DMS 273 treated with DMSO at 0.1 percent for 48 hours (cell line): Measurements from ENCODE around the gene RIMS1.

Source experiments
- DNase-seq: peaks from one replicate; lab custom pipeline; 2025; lab: John Stamatoyannopoulos, UW

Gene RIMS1

DNA sequence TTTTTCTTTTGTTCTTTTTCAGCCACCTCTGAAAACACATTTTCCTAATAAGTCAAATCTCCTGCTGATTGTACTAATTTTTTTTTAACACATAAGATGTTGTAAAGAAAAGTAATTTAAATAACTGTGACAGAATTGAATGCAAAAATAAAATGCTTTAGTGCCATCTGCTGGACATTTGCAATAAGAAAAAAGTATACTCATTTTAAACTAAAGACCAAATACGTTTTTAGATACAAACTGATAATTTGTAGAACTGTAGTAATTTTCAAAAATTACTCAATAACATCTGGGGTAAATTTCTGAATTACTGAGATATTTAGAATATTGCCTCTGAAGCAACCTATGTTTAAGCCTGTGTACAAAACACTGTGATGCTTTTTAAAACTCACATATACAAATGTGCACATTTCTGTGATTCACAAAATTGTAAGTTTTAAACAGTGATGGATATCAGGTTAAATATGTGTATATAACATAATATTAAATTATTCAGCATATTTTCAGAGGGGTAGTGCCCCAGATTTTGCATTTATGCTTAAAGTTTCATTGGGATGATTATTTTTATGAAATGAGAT is 198.7 kb downstream of the RIMS1 start:
- no peak for DNase-seq

DNA sequence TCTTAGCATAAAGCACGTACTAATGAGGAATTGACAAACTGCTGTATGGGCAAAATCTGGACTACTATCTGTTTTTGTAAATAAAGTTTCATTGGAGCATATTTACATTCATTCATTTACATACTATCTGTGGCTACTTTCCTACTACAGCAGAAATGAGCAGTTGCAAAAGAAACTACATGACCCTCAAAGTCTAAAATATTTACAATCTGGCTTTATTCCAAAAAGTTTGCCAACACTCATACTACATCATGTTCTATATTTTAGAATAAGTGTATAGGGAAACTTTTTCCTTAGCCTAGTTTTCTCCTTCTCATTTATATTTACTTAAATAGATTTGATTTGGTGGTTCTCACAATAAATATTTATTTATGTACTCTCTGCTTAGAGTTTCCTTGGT is 208.2 kb downstream of the RIMS1 start:
- DNase-seq: no peak

DNA sequence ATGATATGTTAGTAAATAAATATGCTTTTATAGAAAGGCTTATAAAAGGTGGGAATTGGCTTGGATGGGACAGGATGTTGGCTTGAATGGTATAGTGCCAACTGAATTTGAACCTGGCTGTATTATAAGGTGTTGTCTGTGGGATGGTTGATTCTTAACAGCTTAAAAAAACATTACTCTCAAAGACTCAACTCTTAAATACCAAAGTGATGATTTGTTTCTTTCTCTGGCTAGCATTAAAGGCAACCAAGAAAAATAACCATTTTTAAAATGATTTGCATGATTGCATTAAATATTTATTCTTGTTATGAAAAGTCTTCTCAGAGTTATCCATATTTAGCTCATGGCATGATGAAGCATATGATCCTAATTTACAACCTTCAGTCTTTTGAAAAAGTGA is 216.2 kb downstream of the RIMS1 start:
- DNase-seq: no peak

DNA sequence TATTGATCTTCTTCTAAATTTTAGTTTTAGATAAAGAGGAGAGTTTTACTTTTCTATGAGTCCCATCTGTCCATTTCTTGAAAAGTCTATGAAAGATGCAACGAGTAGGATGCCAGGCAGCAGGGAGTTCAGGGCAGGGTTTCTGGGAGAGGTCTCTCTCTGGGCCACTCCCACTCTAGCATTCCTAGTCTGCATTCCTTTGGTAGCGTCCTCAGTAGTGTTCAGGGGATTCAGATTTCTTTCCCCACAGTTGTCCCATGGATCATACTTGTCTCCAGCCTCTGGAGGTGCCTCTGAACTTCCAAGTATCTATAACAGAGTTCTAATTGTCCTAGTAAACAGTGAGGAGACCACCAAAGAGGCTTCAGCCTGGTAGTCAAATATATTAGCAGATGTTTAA is 225.3 kb downstream of the RIMS1 start:
- DNase-seq: no peak

DNA sequence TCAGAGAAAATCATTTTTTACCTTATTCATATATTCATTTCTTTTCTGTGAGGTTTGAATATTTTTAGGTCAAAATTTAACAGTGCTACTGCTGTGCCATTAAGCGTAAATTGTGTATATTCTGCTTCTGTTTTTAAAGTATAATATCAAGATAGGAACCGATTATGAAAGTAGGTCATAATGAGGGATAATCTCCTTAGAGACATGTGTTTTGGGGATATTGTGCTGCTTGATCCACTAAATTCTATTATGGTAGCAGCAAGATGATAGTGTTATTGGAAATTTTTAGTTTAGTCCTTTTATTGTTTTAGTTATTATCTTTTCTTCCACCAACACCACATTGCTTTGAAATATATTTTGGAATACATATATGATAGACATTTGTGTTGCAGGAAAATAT is 244.0 kb downstream of the RIMS1 start:
- DNase-seq: no peak

DNA sequence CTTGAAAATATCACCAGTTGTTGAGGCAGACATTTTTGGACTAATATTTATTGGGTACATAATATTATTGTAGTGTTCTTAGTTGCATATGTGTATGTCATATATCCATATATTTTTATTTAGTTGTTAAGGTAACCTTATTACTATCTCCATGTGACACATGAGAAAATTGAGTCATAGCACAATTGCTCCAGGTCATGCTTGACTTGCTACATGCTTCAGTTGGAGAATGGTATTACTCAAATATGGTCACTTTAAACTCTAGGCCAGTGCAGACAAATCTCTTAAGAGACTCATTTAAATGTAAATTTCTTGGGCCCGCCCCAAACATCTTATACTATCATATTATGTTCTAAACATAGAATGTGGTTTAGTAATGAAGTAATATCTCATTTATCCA is 246.1 kb downstream of the RIMS1 start:
- no peak for DNase-seq

DNA sequence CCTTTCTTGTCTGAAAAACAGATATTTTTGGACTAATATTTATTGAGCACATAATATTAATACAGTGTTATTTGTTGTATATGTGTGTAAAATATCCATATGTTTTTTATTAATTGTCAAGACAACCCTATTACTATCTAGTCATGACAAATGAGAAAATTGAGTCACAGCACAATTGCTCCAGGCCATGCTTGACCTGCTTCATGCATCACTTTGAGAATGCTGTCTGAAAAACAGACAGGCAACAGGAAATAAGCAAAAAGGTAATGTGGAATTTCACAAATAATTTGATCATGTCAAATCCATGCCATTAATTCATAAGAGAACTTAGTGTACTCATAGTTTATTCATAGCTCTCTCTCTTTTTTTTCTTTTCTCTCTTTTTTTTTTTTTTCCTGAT is 246.5 kb downstream of the RIMS1 start:
- no peak for DNase-seq

DNA sequence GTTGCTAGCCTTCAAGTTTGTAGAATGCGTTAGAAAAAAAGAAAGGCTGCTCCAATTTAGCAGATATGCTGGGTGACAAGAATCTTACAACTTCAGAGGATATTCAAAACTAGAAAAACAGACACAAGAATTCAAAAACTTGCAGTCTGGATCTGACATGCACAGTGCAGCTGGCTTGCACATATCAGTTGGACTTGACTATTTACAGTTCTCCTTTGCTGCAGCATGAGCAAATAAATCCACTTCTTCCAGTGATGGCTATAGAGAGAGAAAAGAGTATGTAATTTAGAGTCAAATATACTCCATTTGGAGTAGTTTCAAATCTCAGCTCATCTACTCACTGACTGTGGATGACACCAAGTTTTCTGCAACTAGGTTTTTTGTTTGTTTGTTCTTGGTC is 247.0 kb downstream of the RIMS1 start:
- DNase-seq: no peak

DNA sequence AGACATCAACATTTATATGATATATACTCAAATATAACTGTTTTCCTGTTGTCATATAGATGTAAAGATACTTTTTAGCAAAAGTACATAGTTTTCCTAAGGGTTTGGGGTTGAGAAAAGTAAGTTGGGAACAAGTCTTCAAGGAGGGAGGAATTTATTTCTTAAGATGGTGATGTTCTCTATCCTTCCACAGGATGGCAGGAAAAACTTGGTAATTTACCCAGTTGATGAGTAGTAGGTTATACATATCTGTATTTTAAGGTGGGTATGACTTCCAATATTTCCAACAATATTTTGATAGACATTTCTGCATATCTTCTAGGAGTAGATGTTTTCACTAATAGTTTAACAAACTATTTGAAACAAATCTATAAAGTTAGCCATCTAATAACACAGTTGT is 254.4 kb downstream of the RIMS1 start:
- no peak for DNase-seq

DNA sequence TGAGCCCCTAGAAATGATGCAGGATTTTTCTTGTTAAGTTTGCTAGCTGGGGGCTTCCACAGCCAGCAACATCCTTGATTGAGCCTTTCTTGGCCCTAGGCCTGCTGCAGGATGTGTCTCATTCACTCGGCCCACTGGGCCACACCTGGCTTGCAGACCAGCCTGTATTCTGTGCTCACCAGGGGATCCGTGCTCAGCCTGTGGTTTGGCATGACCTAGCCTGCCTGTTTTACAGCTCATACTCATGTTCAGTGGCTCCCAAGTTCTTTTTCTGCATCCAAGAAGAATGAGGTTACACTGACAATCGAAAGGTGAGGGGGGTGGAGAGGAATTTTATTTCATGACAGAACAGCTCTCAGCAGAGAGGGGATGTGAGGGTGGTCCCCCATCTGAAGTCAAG is 263.4 kb downstream of the RIMS1 start:
- DNase-seq: no peak

DNA sequence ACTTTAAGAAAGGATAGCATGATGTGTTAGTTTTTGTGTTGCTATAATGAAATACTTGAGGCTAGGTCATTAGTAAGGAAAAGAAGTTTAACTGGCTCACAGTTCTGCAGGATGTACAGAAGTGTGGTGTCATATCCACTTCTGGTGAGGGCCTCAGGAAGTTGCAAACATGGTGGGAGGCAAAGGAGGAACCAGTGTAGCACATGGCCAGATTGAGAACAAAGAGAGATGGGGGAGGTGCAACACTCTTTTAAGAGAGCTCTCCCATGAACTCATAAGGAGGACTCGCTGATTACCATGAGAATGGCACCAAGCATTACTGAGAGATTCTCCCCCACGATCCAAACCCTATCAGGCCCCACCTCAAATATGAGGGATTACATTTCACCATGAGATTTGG is 265.4 kb downstream of the RIMS1 start:
- DNase-seq: no peak

DNA sequence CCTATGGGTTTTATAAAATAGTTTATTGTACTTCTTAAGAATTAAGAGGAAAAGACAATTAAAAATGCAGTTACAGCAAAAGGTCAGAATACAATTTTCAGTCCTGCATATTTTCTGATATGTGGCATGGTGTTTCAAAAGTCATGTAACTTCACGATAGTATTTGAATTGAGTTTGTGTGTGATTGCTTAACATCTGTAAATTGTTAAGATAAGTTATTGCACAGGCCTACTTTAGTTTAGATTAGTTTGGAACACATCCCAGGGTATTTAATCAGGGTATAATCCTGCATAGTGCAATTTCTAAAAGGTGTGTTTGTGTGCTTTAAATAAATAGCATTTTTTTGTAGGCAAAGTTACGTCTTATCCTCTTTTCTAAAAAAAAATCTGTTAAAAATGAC is 289.6 kb downstream of the RIMS1 start:
- DNase-seq: no peak

DNA sequence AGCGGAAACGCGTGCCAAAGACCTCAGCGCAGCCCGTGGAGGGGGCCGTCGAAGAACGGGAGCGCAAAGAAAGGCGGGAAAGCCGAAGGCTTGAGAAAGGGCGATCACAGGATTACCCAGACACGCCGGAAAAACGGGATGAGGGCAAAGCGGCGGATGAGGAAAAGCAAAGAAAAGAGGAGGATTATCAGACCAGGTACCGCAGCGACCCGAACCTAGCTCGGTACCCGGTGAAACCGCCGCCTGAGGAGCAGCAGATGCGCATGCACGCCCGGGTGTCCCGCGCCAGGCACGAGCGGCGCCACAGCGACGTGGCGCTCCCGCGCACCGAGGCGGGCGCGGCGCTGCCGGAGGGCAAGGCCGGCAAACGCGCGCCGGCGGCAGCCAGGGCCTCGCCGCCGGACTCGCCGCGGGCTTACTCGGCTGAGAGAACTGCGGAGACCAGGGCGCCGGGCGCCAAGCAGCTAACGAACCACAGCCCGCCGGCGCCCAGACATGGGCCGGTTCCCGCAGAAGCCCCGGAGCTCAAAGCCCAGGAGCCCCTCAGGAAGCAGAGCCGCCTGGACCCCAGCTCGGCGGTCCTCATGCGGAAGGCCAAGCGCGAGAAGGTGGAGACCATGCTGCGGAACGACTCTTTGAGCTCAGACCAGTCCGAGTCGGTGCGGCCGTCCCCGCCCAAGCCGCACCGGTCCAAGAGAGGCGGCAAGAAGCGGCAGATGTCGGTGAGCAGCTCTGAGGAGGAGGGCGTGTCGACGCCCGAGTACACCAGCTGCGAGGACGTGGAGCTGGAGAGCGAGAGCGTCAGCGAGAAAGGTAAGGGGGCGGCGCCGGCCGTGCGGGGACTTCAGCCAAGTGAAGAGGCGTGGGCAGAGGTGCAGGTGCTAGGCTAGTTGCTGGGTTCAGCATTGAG is 296.2 kb downstream of the RIMS1 start:
- DNase-seq: no peak

DNA sequence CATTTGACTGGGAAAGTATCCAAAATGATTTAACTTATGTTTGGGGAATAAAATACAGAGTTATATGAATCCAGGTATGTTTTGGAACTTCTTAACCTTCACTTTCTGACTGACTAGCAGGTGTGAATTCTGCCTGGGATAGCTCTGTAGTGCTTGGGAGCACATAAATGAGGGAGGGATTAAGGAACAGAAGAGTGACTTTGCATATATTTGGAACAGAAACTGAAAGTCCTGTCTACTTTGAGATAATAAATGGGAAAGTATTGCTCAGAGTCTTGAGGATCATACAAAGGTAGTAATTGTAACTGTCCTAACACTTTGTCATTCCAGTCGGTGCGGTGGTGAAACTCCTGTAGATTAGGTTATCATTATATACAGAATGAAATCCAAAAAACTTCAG is 317.6 kb downstream of the RIMS1 start:
- no peak for DNase-seq

DNA sequence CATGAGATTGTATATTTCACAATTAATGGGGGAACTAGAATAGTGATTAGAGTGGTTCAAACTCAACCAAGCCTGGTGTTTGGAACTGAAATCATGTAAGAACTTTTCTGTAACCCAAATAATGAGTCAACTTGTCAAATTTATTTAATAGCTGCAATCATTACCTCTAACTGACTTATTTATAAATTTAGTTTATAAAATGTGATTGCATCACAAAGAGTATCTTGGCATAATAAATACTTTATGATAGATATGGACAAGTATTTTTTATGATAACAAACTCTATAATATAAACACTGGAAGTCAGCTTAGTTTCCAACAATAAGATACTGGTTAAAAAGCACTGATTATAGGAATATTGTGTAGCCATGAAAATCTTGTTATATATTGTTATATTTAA is 319.1 kb downstream of the RIMS1 start:
- no peak for DNase-seq

DNA sequence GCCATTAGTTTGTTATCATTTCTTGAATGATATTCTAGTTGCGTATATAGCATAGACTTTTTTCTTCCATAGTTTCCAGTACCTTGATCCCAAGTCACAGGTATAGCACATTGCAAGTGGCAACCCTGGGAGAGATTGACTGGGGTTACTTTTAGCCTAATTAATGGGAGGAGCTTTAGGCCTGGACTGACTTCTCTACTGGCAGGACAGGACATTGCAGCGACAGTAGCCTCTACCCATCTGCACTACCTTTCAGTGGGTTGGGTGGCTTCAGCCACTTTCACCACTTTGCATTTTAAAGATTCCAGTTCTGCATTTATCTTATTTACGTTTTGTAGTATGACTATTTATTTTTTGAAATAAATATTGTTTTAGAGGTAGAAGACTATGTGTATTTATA is 320.3 kb downstream of the RIMS1 start:
- DNase-seq: no peak

DNA sequence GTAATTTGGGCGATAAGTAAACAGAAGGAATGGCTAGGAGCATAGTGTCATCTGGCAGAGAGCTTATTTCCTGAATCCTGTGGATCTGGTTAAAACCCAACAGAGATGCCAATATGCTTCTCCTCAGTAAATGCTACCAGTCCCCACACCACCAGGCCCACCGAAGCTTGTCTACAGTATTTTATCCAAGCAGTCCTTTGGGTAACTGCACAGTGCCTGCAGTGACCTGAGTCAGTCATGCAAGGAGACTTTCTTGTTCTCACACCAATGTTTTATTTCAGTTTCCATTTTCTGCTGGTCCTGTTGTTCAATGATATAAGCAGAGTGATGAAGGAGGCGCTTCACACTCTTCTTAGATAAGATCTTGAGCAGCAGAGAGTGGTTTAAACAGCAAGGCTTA is 326.3 kb downstream of the RIMS1 start:
- DNase-seq: no peak

DNA sequence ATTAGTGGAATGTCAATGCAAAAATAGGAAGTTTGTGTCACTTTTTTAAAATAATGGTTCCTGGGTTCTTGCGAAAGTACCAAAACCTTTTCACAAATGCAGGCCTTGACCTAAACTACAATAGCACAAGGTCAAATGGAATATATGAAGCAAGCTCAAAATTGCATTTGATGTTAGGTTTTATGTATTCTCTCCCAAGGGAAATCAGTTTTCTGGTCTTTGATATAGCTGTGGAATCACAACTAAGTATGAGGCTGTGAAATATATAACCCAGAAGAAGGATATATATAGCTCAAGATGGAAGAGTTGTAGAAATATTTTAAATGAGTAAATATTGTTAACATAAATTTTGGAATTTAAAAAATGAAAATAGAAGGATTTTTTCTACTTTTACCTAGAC is 327.3 kb downstream of the RIMS1 start:
- no peak for DNase-seq

DNA sequence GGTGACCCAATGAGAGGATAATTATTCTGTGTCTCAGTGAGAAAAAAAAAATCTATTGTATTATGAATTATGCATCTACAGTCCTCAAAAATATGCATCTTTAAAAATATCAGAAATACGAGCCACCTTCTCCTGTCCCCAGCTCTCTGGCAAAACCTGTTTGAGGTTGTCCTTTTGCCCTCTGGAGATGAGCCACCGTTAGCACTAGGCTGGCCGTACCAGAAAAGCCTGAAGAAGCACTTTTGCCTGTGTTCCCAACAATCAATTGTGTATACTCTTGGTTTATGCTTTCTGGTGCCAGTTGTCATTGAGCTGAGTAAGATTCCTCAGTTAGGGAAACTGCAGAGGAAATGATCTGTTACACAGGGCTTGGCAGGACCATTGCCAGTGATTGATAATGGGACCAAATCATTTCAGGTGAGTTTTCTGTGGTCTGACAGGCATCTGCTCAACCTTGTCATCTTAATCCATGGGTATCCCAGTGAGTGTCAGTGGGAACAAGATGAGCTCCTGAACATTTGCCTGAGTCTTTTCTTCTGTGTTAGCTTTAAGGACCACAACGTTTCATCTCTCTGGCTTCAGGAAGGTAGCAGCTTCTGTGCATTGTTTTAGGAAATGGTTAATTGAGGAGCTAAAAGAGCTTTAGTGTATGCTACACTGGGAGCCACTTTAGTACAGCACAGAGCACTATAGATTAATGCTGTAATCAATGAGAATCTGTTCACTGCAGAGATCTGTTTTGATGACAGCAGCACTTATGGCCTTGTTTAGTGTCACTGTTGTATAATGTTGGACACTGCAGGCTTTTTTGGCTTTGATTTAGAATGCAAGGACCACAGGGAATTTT is 330.1 kb downstream of the RIMS1 start:
- DNase-seq: no peak

DNA sequence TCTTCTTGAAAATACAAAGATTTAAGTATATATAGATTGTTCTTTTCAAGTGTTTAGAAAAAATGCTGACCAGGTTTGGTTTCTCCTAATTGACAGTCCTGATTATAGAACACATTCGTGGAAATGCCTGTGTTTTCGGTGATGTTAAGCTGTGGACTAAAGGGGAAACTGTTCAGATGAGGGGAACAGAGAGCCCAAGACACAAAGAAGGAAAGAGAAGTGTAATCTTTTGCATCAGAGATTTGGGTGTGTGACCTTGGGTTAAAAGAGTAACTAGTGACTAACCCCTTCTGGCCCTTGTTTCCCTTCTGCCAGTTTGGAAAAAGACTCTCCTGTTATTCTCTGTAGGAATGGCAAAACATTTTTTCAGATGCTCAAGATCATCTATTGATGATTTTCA is 331.3 kb downstream of the RIMS1 start:
- no peak for DNase-seq

DNA sequence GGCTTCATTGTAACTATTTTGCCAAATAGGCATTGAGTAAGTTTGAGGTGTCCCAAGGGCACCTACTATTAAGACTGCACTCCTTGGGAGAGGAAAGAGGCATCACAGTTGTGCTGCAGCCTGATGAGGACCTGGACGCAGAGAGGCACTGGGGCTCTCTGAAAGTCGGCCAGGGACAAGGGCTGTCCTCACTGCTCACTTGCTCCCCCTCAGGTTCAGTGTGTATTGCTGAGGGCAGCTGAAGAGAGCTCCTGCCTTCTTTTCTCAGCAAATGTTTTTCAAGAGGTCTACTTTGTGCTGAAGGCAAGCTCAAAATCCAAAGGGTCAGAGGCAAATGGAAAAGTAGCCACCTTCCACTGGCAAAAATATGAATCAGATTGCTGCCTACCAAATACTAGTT is 331.8 kb downstream of the RIMS1 start:
- DNase-seq: no peak

DNA sequence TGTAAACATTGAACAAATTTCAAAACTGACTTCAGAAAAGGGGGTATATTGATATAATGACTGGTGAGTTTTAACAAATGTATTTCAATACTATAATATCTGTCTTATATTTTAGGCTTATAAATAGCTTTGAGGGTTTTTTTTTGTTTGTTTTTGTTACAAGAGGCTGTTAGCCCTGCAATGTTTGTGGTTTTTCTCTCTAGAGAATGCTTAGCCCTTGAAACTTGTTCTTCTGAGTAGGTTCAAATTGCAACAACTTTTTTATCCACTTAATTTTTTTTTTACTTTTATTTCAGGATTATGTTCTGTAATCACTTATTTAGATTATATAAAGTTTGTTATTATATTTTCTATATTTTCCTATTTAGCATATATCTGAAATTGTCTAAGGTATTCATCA is 333.2 kb downstream of the RIMS1 start:
- no peak for DNase-seq

DNA sequence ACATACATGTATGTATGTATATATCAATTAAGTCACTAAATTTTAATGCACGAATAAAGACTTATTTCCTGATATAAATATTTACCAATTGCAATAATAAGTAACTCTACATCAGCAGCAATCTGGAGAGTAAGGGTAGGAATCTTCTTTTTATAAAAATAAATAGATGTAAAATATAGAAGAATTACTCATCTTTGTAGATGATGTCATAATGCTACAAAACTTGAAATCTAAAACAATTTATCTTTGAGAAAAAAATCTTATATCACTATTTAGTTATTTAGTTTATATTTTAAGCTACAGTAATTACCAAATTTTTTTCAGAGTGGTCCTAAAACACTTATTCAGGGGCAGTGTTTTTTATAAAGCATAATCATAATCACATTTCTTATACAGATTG is 351.7 kb downstream of the RIMS1 start:
- no peak for DNase-seq
